ENCODE measurements around the gene CPNE2. TPM values are rescaled to one million over a fixed set of nuclear protein-coding genes. Genes with fewer than 3 reads are reported as not detected.

CPNE2 gene
- total and polyA plus RNA-seq, 12 donors, result 9.6 to 43.6 (median 17.1) TPM

DNA sequence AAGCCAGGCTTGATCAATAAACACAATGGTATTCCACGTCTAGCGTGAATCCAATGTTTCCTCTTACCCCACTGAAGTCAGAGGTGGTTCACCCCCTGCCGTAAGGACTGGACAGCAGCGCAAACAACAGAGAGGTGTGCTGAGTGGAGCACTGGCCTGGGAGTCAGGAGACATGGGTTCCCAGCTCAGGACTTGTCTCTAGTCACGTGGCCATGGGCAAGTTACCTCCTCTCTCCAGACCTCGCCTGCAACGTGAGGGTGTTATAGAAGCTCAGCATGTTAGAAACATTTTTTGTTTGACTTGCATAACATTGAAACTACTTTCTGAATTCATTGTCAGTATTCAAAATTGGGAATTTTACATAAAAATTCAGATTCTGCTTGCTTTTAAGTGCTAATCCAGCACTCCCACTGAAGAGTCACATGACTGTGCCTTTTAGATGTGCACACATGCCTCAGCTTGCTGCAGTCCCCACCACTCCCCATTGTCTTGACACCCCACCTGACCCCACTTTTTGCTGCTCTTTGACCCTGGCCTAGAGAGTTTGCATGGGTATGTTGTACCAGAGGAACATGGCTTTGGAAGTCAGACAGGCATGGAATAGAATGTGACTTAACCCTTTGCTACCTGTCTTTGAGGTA is 8.8 kb upstream of the CPNE2 start:
- intact Hi-C loops (cut with DNase I), result loop anchor here (5.0 kb wide), 1 partner anchor 89 kb away; no protein-coding TSS in a partner anchor
- no peak for TF ChIP-seq POLR2A (IDR thresholded peaks at IDR 0.05)
- TF ChIP-seq, protein P1, sequence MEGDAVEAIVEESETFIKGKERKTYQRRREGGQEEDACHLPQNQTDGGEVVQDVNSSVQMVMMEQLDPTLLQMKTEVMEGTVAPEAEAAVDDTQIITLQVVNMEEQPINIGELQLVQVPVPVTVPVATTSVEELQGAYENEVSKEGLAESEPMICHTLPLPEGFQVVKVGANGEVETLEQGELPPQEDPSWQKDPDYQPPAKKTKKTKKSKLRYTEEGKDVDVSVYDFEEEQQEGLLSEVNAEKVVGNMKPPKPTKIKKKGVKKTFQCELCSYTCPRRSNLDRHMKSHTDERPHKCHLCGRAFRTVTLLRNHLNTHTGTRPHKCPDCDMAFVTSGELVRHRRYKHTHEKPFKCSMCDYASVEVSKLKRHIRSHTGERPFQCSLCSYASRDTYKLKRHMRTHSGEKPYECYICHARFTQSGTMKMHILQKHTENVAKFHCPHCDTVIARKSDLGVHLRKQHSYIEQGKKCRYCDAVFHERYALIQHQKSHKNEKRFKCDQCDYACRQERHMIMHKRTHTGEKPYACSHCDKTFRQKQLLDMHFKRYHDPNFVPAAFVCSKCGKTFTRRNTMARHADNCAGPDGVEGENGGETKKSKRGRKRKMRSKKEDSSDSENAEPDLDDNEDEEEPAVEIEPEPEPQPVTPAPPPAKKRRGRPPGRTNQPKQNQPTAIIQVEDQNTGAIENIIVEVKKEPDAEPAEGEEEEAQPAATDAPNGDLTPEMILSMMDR (IDR thresholded peaks at IDR 0.05), result no peak
- Histone ChIP-seq H3K27me3 (no peaks in the 10 kb centered on the region), H3K27ac (no peak overlapping the region), H3K4me3 (no peak overlapping the region), H3K36me3 (replicated peaks in 1 of 2) (no peaks in the 10 kb centered on the region), H3K9me3 (replicated peaks in 1 of 3) (no peaks in the 10 kb centered on the region), H3K4me1 (replicated peaks in 1 of 2) (peaks cover 0 to 8% of the 10 kb centered on the region in 2 donors)
- 75 to 80% (median 78%) methylated on average over 4 to 7 of the region's 7 CpGs for WGBS, 4 donors
- DNase-seq, result no peak

DNA sequence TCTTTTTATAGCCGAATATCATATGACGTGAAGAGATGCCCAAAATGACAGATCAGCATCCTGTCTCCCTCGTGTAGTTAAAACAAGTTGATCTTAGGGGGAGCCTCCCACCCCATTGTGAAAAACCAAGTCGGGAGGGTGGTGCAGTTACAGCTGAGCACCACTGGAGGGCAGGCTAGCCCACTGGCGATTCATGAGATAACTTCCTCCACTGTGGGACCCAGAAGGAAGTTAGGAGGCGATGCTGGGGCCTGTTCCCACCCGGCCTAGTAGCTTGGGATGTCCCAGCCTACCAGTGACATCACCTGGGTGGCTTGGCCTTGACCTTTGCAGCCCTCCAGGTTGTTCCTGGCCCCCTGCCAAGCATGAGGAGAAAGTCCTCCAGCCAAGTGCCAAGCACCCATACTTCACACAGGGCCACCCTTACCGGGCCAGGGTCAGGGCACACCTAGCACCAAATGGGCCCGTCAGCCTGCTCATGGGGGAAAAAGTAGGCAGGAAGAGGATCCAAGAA is 8.1 kb upstream of the CPNE2 start:
- DNase-seq, result peak; percentile 59 to 87 (median 70)
- no peak overlapping the region for H3K4me3 ChIP-seq
- H3K9me3 ChIP-seq (replicated peaks in 1 of 3), result no peaks in the 10 kb centered on the region
- TF ChIP-seq, protein P1 (IDR thresholded peaks at IDR 0.05), result peak; percentile 90 to 98 (median 96)
- TF ChIP-seq POLR2A (IDR thresholded peaks at IDR 0.05), result no peak
- H3K36me3 ChIP-seq (replicated peaks in 1 of 2), result no peaks in the 10 kb centered on the region
- 6 to 14% (median 7%) methylated on average over 7 to 9 of the region's 9 CpGs for WGBS, 4 donors
- intact Hi-C loops (cut with DNase I), result loop anchor here (5.0 kb wide), 1 partner anchor 88 kb away; no protein-coding TSS in a partner anchor
- peak overlapping the region in 1 of 5 donors; percentile 18 for H3K27ac ChIP-seq
- peaks cover 0 to 8% of the 10 kb centered on the region in 2 donors for H3K4me1 ChIP-seq (replicated peaks in 1 of 2)
- H3K27me3 ChIP-seq, result no peaks in the 10 kb centered on the region

DNA sequence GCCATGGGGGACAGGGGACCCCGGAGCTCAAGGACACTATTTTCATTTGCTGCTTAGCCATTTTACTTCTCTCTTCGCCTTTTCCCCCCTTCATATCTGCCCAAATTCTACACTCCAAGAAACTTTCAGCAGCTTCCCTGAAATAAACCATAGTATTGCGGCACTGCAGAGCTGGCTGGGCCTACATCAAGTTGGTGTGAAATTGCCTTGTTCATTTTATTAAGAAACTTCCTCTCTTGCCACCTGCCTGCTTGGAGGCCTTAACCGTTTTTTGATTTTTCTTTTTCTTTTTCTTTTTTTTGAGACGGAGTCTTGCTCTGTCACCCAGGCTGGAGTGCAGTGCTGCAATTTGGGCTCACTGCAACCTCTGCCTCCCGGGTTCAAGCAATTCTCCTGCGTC is 7.4 kb upstream of the CPNE2 start:
- no peak overlapping the region for H3K27ac ChIP-seq
- no peaks in the 10 kb centered on the region for H3K27me3 ChIP-seq
- no peaks in the 10 kb centered on the region for H3K36me3 ChIP-seq (replicated peaks in 1 of 2)
- no peaks in the 10 kb centered on the region for H3K9me3 ChIP-seq (replicated peaks in 1 of 3)
- no peak for DNase-seq
- peaks cover 0 to 8% of the 10 kb centered on the region in 2 donors for H3K4me1 ChIP-seq (replicated peaks in 1 of 2)
- no peak overlapping the region for H3K4me3 ChIP-seq
- TF ChIP-seq, protein P1 (IDR thresholded peaks at IDR 0.05), result no peak
- TF ChIP-seq POLR2A (IDR thresholded peaks at IDR 0.05), result no peak
- 63 to 71% (median 68%) methylated on average over 7 of the region's 7 CpGs for WGBS, 4 donors
- intact Hi-C loops (cut with DNase I), result loop anchor here (5.0 kb wide), 1 partner anchor 87 kb away; no protein-coding TSS in a partner anchor

DNA sequence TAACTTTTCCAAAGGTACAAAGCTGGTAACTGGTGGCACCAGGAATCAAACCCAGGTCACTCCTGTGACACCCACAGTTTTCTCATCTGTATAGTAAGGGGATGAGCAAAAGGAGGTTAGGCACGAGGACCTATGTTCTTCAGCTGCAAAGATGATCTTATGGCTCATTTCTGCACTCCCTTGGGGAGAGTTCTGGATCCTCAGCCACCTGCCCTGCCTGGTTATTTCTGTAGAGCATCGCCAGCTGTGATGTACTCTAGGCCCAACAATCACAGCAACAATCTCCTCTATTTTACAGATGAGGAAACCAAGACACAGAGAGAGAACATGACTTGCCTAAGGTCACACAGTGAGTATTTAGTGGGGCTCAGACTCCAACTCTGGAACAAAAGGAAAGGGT is 5.4 kb upstream of the CPNE2 start:
- H3K4me1 ChIP-seq (replicated peaks in 1 of 2), result peaks cover 6 to 18% of the 10 kb centered on the region in 2 donors
- H3K9me3 ChIP-seq (replicated peaks in 1 of 3), result no peaks in the 10 kb centered on the region
- intact Hi-C loops (cut with DNase I), result no loop called here
- H3K4me3 ChIP-seq, result no peak overlapping the region
- no peaks in the 10 kb centered on the region for H3K36me3 ChIP-seq (replicated peaks in 1 of 2)
- DNase-seq, result no peak
- H3K27ac ChIP-seq, result no peak overlapping the region
- WGBS, 4 donors, result 76 to 100% (median 85%) methylated on average over 1 to 2 of the region's 2 CpGs
- TF ChIP-seq, protein P1 (IDR thresholded peaks at IDR 0.05), result no peak
- no peak for TF ChIP-seq POLR2A (IDR thresholded peaks at IDR 0.05)
- H3K27me3 ChIP-seq, result no peaks in the 10 kb centered on the region
